GM12864 (cell line): Measurements from ENCODE around the gene FHIP1A.

Experiments used
- DNase-seq: peaks from one replicate; pipeline ENCODE4 v3.0.0-alpha.2; 2011; ENCODE audit warnings: low read depth
- H3K4me3 ChIP-seq: 2 replicates; pipeline ENCODE4 v1.5.1; 2011; ENCODE audit warnings: mild to moderate bottlenecking, low read depth, low read length, control low read depth
- TF ChIP-seq, protein P1 (sequence below): IDR thresholded peaks from 2 replicates; pipeline ENCODE4 v1.5.1; 2011; ENCODE audit warnings: low read depth, mild to moderate bottlenecking, moderate library complexity, low read length, control low read depth, inconsistent platforms; ENCODE audit errors: missing control alignments

FHIP1A gene

DNA sequence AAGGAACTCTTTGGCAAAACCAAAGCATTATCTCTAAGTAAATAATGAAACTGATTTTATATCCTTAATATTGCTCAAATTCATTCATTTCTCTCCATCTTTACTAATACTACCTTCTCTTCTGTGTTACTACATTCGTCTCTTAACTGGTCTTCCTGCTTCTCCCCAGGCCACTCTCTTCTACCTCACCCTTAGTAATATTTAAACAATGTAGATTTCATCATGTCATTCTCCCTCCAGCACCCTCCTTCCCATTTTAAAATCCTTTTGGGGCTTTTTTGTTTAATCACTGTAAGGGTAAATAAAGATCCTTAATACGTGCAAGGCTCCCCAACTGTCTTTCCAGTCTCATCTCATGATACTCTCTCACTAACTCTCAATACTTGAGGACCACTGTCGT is 19.4 kb downstream of the FHIP1A start:
- DNase-seq, result no peak
- TF ChIP-seq, protein P1, sequence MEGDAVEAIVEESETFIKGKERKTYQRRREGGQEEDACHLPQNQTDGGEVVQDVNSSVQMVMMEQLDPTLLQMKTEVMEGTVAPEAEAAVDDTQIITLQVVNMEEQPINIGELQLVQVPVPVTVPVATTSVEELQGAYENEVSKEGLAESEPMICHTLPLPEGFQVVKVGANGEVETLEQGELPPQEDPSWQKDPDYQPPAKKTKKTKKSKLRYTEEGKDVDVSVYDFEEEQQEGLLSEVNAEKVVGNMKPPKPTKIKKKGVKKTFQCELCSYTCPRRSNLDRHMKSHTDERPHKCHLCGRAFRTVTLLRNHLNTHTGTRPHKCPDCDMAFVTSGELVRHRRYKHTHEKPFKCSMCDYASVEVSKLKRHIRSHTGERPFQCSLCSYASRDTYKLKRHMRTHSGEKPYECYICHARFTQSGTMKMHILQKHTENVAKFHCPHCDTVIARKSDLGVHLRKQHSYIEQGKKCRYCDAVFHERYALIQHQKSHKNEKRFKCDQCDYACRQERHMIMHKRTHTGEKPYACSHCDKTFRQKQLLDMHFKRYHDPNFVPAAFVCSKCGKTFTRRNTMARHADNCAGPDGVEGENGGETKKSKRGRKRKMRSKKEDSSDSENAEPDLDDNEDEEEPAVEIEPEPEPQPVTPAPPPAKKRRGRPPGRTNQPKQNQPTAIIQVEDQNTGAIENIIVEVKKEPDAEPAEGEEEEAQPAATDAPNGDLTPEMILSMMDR, result no peak
- no peak overlapping the region for H3K4me3 ChIP-seq

DNA sequence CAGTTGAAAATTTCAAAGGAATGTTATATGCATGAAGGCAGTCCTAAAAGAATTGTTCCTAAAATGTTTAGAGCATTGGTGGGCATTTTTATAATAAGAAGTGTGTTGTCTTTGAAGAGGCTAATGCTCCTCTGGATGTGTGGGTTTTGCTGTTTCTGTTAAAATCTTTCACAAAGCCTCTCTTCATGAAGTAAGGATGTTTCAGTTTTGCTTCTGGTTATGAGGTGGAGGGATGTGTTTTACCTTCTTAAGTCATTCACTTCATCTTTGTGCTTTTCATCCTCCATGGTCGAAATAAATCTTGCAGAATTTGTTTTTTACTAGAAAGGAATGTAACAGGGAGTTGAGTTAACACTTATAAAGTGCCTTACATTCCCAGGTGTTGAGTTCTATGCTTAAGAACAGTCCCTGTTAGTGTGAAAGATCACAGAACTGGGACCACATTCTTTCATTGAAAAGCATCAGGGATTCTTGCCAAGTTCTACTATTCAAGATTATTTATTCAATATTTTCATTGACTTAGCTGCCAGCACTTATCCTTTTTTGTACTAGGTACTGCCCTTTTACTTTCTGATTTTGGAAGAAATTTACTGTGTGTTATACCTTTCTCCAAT is 21.1 kb downstream of the FHIP1A start:
- H3K4me3 ChIP-seq, result no peak overlapping the region
- DNase-seq, result no peak
- TF ChIP-seq, protein P1, result no peak

DNA sequence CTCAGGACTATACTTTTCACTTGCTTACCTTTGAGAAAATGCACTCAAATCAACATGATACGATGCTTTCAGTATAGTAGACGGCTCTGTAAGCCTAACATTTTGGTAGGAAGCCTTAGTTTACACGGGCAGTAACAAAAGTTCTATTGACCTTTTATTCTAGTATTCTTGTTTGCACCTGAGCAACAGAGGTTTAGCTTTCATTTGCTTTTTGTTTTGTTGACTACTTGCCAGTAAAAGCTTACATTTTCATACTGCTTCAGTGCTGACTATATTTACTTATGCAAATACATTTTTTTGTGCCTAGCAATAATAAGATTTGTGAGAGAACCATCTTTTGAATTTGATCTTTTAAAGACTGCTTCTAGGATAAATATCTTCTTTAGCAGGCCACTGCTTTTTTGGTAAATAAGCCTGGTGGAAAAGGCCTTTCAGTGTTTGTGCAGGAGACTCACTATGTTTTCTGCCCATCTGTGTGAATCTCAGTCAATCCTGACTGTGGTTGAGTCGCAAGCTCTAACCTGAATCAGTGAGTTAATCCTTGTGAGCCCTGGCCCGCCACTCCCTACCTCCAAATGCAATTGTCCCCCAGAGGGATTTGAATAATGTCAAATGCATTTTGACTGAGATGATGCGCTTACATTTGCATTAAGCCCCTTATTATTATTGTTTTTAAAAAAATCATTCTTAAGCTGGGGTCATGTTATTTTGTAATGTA is 21.9 kb downstream of the FHIP1A start:
- TF ChIP-seq, protein P1, result no peak
- no peak for DNase-seq
- no peak overlapping the region for H3K4me3 ChIP-seq

DNA sequence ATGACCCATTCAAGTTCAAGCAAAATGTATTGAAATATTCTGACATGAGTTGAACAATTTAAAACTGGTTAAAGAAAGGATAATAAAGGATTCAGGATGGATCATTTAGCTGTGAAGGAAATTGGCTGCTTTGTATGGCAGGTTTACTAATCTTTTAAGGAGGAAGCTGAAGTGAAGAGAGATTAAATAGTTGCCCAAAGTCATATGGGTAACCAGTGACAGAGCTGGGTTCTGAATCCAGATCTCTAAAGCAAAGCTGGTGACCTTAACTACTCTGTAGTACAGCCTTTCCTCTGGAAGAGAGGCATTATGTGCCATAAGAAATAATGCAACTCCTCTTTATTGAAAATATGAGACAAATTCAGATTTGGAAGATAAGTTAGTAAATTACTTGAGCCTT is 22.8 kb downstream of the FHIP1A start:
- no peak overlapping the region for H3K4me3 ChIP-seq
- no peak for DNase-seq
- TF ChIP-seq, protein P1, result no peak

DNA sequence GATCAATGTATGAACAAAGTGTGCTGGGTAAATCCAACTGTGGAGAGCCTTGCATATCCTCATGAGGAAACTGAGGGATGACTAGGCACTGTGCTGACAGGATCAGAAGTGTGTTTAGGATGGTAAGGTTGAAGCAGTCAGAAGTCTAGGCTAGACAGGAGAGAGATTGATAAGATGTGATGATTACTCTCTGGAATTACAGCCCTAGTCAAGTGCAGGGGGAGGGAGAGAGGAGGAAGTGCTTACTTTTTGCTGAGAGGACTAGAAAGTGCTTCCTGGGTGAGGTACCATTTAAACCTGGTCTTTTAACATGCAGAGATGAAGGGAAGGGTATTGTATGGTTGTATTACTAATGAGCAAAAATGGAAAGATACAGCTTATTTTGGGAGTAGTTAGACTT is 23.7 kb downstream of the FHIP1A start:
- no peak for DNase-seq
- TF ChIP-seq, protein P1, result no peak
- no peak overlapping the region for H3K4me3 ChIP-seq

DNA sequence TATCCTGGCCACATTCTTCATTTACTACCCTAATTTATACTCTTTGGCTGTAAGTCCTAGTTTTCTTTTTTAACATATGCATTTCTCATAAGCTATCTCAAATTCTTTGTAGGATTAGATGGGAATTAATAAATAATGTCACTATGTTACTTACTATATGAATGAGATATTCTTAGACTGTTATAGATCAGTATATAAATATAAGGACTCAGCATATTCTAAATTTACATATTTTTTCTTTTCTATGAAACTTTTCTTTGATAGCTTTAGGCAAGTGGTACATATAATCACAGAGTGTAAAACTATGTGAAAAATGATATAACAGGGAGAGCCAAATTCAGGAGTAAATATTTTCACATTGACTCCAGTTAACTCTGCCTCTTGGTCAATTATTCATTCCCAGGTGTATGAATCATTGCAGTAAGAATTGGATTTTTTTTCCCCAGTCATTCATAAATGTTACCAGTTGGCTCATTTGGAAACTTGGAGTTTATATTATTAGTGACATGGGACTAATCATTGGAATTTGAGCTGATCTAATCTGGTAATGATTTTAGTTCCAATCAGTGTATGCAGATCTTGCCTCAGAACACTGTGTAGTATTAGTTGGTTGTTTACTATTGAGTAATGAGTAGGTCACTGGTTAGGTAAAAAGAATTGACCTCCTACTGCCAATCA is 25.3 kb downstream of the FHIP1A start:
- no peak for DNase-seq
- TF ChIP-seq, protein P1, result no peak
- no peak overlapping the region for H3K4me3 ChIP-seq

DNA sequence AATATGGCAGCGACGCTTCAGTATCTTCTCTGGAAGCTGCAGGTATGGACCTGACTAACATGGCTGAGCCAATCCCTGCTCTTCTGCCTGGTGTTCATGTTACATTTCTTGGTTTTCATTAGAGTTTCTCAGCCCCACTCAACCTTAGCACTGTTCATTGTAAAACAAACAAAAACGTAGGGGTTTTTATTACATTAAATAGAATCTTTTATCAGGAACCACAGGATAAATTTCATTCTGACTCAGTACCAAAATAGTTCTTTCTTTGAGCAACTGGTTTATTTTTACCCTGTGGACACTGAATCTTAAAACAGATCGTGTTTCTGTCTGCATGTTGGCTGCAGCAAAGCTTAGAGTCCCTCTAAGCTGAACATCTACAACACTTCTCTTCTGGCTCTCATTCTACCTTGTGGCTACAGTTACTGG is 27.1 kb downstream of the FHIP1A start:
- no peak overlapping the region for H3K4me3 ChIP-seq
- TF ChIP-seq, protein P1, result no peak
- no peak for DNase-seq
